NB4 (cell line): ENCODE data around the gene KRTAP17-1.

ENCODE experiments used
- CTCF ChIP-seq: IDR thresholded peaks from one replicate; pipeline ENCODE4 v1.5.1; 2012; ENCODE audit warnings: low read depth, low read length
- POLR2A ChIP-seq: IDR thresholded peaks from 2 replicates; pipeline ENCODE4 v1.6.1; 2011; ENCODE audit warnings: mild to moderate bottlenecking; ENCODE audit not compliant: insufficient read length; ENCODE audit errors: extremely low read depth

GRCh38 chr17:41315814-41316445 lies 420 bp upstream of the KRTAP17-1 start:
- TF ChIP-seq CTCF (no peak), POLR2A (no peak)
